WTC11 (cell line): ENCODE data around the gene GNG8. TPM values are rescaled to one million over a fixed set of nuclear protein-coding genes. Genes with fewer than 3 reads are reported as not detected.

Experiments used
- ATAC-seq: fragments of 200-7000 bp; cut with Tn5 transposase; 2 replicates; pipeline ENCODE4 v1.10.0; 2021; ENCODE audit warnings: mild to moderate bottlenecking, moderate library complexity
- CTCF ChIA-PET: fragments of 300-600 bp; sonication (Branson Sonifier 250); formaldehyde crosslinking; loops from one replicate; lab custom pipeline; 2021; ENCODE audit warnings: antibody characterized with exemption; lab: Charles Lee
- POLR2A ChIA-PET: fragments of 350-600 bp; sonication (Branson Sonifier 250); formaldehyde crosslinking; loops from one replicate; lab custom pipeline; 2021; ENCODE audit warnings: antibody characterized with exemption; lab: Charles Lee
- DNase-seq: peaks from one replicate; pipeline ENCODE4 v3.0.0; 2021; ENCODE audit warnings: low spot score
- H3K27ac Mint-ChIP-seq: 2 replicates; pipeline ENCODE4 v1.8.0; 2021; ENCODE audit warnings: mixed read lengths
- H3K27me3 Mint-ChIP-seq: 2 replicates; pipeline ENCODE4 v1.8.0; 2021; ENCODE audit warnings: low read depth, mild to moderate bottlenecking, moderate library complexity, mixed read lengths
- H3K36me3 Mint-ChIP-seq: 2 replicates; pipeline ENCODE4 v1.8.0; 2021; ENCODE audit warnings: mixed read lengths
- H3K4me1 Mint-ChIP-seq: 2 replicates; pipeline ENCODE4 v1.8.0; 2022; ENCODE audit warnings: mixed read lengths
- H3K4me3 Mint-ChIP-seq: 2 replicates; pipeline ENCODE4 v1.8.0; 2021; ENCODE audit warnings: mild to moderate bottlenecking, moderate library complexity, mixed read lengths
- H3K9me3 Mint-ChIP-seq: 2 replicates; pipeline ENCODE4 v1.8.0; 2021; ENCODE audit warnings: mixed read lengths
- CBFB ChIP-seq: sonication (generic); formaldehyde crosslinking; IDR thresholded peaks from 2 replicates; pipeline ENCODE4 v1.8.1; 2022; ENCODE audit warnings: mild to moderate bottlenecking, low read depth, missing genetic modification reagents
- FOXJ3 ChIP-seq: sonication (generic); formaldehyde crosslinking; IDR thresholded peaks from 2 replicates; pipeline ENCODE4 v1.9.0; 2021; ENCODE audit warnings: missing genetic modification reagents, mild to moderate bottlenecking, borderline replicate concordance
- GABPB1 ChIP-seq: sonication (generic); formaldehyde crosslinking; IDR thresholded peaks from 2 replicates; pipeline ENCODE4 v1.8.1; 2023; ENCODE audit warnings: mild to moderate bottlenecking, missing genetic modification reagents
- HMGA2 ChIP-seq: fragments of 250-450 bp; sonication (Bioruptor Pico); IDR thresholded peaks from 2 replicates; pipeline ENCODE4 v1.4.0; 2021; ENCODE audit warnings: mild to moderate bottlenecking, moderate library complexity
- JUN ChIP-seq: sonication (generic); formaldehyde crosslinking; IDR thresholded peaks from 2 replicates; pipeline ENCODE4 v1.8.0; 2023; ENCODE audit warnings: mild to moderate bottlenecking, missing genetic modification reagents
- KAT7 ChIP-seq: sonication (generic); formaldehyde crosslinking; IDR thresholded peaks from 2 replicates; pipeline ENCODE4 v1.8.1; 2023; ENCODE audit warnings: missing genetic modification reagents, mild to moderate bottlenecking, borderline replicate concordance
- NR1H2 ChIP-seq: sonication (generic); formaldehyde crosslinking; IDR thresholded peaks from 2 replicates; pipeline ENCODE4 v1.9.0; 2021; ENCODE audit warnings: mild to moderate bottlenecking, moderate library complexity, missing genetic modification reagents
- SMAD4 ChIP-seq: sonication (generic); formaldehyde crosslinking; IDR thresholded peaks from 2 replicates; pipeline ENCODE4 v1.8.0; 2022; ENCODE audit warnings: mild to moderate bottlenecking, missing genetic modification reagents
- SP1 ChIP-seq: sonication (generic); formaldehyde crosslinking; conservative IDR thresholded peaks from 2 replicates; pipeline ENCODE4 v1.8.1; 2022; ENCODE audit warnings: missing genetic modification reagents
- TP53 ChIP-seq: sonication (generic); formaldehyde crosslinking; IDR thresholded peaks from 2 replicates; pipeline ENCODE4 v1.8.1; 2023; ENCODE audit warnings: mild to moderate bottlenecking, missing genetic modification reagents
- ZBTB21 ChIP-seq: sonication (generic); formaldehyde crosslinking; IDR thresholded peaks from 2 replicates; pipeline ENCODE4 v1.8.1; 2023; ENCODE audit warnings: mild to moderate bottlenecking, missing genetic modification reagents, borderline replicate concordance
- ZNF263 ChIP-seq: sonication (generic); formaldehyde crosslinking; IDR thresholded peaks from 2 replicates; pipeline ENCODE4 v1.8.1; 2022; ENCODE audit warnings: low read depth, mild to moderate bottlenecking, moderate library complexity, missing genetic modification reagents
- ZNF671 ChIP-seq: fragments of 250-450 bp; sonication (Bioruptor Pico); IDR thresholded peaks from 2 replicates; pipeline ENCODE4 v1.8.0; 2021; ENCODE audit warnings: mild to moderate bottlenecking
- total RNA-seq: library from RNA; stranded (reverse); gene quantifications from 3 replicates; pipeline ENCODE4 v1.2.3, GENCODE V29; 2021
- TF ChIP-seq, protein P1 (sequence below): sonication (generic); formaldehyde crosslinking; IDR thresholded peaks from 2 replicates; pipeline ENCODE4 v1.8.1; 2022; ENCODE audit warnings: mild to moderate bottlenecking, moderate library complexity, missing genetic modification reagents
- TF ChIP-seq, protein P2 (sequence below): sonication (generic); formaldehyde crosslinking; IDR thresholded peaks from 2 replicates; pipeline ENCODE4 v1.8.0; 2022; ENCODE audit warnings: missing genetic modification reagents
- TF ChIP-seq, protein P3 (sequence below): sonication (generic); formaldehyde crosslinking; IDR thresholded peaks from 2 replicates; pipeline ENCODE4 v1.8.0; 2022; ENCODE audit warnings: mild to moderate bottlenecking, missing genetic modification reagents
- TF ChIP-seq, protein P4 (sequence below): sonication (generic); formaldehyde crosslinking; IDR thresholded peaks from 2 replicates; pipeline ENCODE4 v1.8.0; 2023; ENCODE audit warnings: missing genetic modification reagents, mild to moderate bottlenecking, borderline replicate concordance

The GNG8 gene
- total RNA-seq, 1 experiment from 2014 or later = not detected

DNA sequence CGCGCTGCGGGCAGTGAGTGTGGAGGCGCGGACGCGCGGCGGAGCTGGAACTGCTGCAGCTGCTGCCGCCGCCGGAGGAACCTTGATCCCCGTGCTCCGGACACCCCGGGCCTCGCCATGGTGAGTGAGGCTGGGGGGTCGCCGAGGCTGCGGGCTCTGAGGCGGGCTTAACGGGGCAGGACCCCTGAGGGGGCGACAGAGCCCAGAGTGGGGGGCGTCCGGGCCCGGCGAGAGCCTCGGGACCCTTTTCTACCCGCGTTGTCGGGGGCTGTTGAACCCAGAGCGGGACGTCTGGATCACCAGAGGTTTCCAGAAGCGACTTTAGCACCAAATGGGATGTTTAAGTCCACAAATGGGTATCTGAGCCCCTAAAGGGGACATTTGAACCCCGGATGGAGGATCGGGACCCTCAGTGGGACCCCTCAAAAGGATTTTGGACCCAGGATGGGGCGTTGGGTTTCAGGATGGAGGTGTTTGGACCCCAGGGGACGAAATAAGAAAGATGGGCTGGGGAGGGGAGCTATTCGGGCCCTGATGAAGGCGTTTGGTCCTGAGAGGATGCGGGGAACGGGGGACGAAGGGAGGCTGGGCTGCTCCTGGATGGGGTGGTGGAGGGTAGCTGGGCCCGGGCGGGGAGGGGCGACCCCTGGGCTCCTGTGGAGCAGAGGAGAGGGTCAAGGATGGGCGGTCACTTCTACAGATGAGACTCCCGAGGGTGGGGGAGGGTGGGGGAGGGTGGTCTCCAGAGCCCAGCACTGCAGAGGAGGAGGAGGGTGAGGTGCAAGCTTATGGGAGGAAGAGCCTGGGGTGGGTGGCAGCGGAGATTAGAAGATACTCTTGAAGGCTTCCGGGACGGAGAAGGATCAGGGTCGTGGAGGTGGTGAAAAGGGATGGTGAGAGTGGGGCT, 34.4 kb downstream of the GNG8 start, which contains the start of gene CALM3:
CALM3 (plus strand) TSS at position 13 of the 907 bp plus-strand sequence; CDS start at position 118, 105 bp downstream.
- Mint-ChIP-seq H3K36me3 (peaks cover 8% of the 10 kb centered on the region), H3K4me3 (peak within 1 kb of the TSS; percentile 88), H3K27me3 (no peaks in the 10 kb centered on the region; the same call in 1 of the 2 replicates), H3K27ac (peak within 1 kb of the TSS; percentile 100), H3K9me3 (peaks cover 11% of the 10 kb centered on the region), H3K4me1 (peaks cover 27% of the 10 kb centered on the region)
- ChIA-PET POLR2A (interaction anchor here (0.6 to 1.3 kb wide), 12 partner anchors 9 to 198 kb away, joined by 3 to 9 read pairs (median 4); no protein-coding TSS in a partner anchor), CTCF (interaction anchor here (0.6 to 6.1 kb wide), 18 partner anchors 10 to 785 kb away, joined by 3 to 53 read pairs (median 6); partner anchors contain the start of genes CCDC8, DACT3 and PPP5C)
- ATAC-seq (no peak), DNase-seq (no peak)
- TF ChIP-seq ZNF671 (CRISPR knock-in tag) (no peak), KAT7 (0 out of 2 replicates have a peak, but pooled peaks have one; percentile 35), TP53 (CRISPR knock-in tag) (0 out of 2 replicates have a peak, but pooled peaks have one; percentile 13), ZBTB21 (no peak), GABPB1 (CRISPR knock-in tag) (0 out of 2 replicates have a peak, but pooled peaks have one; percentile 5)
- TF ChIP-seq, protein P1, sequence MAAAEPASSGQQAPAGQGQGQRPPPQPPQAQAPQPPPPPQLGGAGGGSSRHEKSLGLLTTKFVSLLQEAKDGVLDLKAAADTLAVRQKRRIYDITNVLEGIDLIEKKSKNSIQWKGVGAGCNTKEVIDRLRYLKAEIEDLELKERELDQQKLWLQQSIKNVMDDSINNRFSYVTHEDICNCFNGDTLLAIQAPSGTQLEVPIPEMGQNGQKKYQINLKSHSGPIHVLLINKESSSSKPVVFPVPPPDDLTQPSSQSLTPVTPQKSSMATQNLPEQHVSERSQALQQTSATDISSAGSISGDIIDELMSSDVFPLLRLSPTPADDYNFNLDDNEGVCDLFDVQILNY (CRISPR knock-in tag) = peak; percentile 8; the same call in 1 of the 2 replicates

DNA sequence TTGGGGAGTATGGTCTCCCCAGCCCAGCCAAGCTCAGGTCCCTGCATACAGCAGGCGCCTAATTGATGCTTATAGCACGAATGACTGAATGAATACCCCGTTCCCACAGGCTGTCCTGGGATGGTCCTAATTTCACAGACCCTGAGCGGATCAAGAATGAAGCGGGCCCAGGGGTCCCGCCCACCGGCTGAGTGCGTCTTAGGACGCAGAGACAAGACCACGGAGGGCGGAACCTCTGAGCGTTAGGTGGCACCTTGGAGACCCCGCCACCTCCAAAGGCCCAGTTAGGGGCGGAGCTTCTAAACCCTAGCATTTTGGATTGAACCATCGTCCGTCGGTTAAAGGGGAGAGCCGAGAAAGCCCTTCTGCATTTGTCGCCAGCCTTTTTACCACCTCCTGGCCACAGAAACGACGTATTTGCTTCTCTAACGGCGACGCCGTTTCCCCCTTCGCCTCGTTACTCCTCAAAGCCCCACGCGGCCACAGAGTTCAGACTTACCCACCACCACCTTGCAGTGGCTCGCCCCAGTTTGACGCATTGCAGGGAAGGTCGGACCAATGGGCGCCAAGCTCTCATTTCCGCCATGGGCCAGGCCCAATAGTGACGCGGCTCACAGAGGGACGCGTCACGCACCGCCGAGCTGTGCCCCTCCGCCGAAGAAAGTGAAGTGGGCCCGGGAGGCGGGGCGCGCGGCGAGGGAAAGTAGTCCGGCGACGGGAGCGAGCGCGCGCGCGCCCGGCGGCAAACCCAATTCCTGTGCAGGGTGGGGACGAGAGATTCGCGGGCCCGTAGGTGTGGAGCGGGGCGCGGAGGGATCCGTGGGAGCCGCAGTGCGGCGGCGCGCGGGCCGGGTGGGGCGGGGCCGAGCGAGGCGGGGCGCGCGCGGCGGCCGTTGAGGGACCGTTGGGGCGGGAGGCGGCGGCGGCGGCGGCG, 35.4 kb downstream of the GNG8 start:
- Mint-ChIP-seq H3K27ac (peak overlapping the region; percentile 100), H3K9me3 (peaks cover 11% of the 10 kb centered on the region), H3K27me3 (no peaks in the 10 kb centered on the region; the same call in 1 of the 2 replicates), H3K36me3 (peaks cover under 1% of the 10 kb centered on the region; the same call in 1 of the 2 replicates), H3K4me1 (peaks cover 27% of the 10 kb centered on the region), H3K4me3 (peak overlapping the region; percentile 88)
- CTCF ChIA-PET = interaction anchor here (0.6 to 6.1 kb wide), 23 partner anchors 10 to 784 kb away, joined by 3 to 53 read pairs (median 5); partner anchors contain the start of genes CCDC8, CCDC9, DACT3 and PPP5C
- DNase-seq = peak; percentile 96
- POLR2A ChIA-PET = interaction anchor here (0.5 to 1.3 kb wide), 16 partner anchors 10 to 340 kb away, joined by 3 to 9 read pairs (median 4); no protein-coding TSS in a partner anchor
- ATAC-seq = peak; percentile 89
- TF ChIP-seq SMAD4 (CRISPR knock-in tag) = no peak
- no peak for TF ChIP-seq FOXJ3 (CRISPR knock-in tag)
- no peak for TF ChIP-seq NR1H2 (CRISPR knock-in tag)
- no peak for TF ChIP-seq CBFB (CRISPR knock-in tag)
- no peak for TF ChIP-seq ZNF671 (CRISPR knock-in tag)
- TF ChIP-seq, protein P2, sequence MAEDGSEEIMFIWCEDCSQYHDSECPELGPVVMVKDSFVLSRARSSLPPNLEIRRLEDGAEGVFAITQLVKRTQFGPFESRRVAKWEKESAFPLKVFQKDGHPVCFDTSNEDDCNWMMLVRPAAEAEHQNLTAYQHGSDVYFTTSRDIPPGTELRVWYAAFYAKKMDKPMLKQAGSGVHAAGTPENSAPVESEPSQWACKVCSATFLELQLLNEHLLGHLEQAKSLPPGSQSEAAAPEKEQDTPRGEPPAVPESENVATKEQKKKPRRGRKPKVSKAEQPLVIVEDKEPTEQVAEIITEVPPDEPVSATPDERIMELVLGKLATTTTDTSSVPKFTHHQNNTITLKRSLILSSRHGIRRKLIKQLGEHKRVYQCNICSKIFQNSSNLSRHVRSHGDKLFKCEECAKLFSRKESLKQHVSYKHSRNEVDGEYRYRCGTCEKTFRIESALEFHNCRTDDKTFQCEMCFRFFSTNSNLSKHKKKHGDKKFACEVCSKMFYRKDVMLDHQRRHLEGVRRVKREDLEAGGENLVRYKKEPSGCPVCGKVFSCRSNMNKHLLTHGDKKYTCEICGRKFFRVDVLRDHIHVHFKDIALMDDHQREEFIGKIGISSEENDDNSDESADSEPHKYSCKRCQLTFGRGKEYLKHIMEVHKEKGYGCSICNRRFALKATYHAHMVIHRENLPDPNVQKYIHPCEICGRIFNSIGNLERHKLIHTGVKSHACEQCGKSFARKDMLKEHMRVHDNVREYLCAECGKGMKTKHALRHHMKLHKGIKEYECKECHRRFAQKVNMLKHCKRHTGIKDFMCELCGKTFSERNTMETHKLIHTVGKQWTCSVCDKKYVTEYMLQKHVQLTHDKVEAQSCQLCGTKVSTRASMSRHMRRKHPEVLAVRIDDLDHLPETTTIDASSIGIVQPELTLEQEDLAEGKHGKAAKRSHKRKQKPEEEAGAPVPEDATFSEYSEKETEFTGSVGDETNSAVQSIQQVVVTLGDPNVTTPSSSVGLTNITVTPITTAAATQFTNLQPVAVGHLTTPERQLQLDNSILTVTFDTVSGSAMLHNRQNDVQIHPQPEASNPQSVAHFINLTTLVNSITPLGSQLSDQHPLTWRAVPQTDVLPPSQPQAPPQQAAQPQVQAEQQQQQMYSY = no peak
- TF ChIP-seq ZNF263 (CRISPR knock-in tag) = no peak
- TF ChIP-seq HMGA2 (CRISPR knock-in tag) = peak; percentile 4; the same call in 1 of the 2 replicates
- TF ChIP-seq, protein P3, sequence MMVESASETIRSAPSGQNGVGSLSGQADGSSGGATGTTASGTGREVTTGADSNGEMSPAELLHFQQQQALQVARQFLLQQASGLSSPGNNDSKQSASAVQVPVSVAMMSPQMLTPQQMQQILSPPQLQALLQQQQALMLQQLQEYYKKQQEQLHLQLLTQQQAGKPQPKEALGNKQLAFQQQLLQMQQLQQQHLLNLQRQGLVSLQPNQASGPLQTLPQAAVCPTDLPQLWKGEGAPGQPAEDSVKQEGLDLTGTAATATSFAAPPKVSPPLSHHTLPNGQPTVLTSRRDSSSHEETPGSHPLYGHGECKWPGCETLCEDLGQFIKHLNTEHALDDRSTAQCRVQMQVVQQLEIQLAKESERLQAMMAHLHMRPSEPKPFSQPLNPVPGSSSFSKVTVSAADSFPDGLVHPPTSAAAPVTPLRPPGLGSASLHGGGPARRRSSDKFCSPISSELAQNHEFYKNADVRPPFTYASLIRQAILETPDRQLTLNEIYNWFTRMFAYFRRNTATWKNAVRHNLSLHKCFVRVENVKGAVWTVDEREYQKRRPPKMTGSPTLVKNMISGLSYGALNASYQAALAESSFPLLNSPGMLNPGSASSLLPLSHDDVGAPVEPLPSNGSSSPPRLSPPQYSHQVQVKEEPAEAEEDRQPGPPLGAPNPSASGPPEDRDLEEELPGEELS (CRISPR knock-in tag) = peak; percentile 30; the same call in 1 of the 2 replicates
- TF ChIP-seq, protein P4, sequence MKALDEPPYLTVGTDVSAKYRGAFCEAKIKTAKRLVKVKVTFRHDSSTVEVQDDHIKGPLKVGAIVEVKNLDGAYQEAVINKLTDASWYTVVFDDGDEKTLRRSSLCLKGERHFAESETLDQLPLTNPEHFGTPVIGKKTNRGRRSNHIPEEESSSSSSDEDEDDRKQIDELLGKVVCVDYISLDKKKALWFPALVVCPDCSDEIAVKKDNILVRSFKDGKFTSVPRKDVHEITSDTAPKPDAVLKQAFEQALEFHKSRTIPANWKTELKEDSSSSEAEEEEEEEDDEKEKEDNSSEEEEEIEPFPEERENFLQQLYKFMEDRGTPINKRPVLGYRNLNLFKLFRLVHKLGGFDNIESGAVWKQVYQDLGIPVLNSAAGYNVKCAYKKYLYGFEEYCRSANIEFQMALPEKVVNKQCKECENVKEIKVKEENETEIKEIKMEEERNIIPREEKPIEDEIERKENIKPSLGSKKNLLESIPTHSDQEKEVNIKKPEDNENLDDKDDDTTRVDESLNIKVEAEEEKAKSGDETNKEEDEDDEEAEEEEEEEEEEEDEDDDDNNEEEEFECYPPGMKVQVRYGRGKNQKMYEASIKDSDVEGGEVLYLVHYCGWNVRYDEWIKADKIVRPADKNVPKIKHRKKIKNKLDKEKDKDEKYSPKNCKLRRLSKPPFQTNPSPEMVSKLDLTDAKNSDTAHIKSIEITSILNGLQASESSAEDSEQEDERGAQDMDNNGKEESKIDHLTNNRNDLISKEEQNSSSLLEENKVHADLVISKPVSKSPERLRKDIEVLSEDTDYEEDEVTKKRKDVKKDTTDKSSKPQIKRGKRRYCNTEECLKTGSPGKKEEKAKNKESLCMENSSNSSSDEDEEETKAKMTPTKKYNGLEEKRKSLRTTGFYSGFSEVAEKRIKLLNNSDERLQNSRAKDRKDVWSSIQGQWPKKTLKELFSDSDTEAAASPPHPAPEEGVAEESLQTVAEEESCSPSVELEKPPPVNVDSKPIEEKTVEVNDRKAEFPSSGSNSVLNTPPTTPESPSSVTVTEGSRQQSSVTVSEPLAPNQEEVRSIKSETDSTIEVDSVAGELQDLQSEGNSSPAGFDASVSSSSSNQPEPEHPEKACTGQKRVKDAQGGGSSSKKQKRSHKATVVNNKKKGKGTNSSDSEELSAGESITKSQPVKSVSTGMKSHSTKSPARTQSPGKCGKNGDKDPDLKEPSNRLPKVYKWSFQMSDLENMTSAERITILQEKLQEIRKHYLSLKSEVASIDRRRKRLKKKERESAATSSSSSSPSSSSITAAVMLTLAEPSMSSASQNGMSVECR (CRISPR knock-in tag) = 0 out of 2 replicates have a peak, but pooled peaks have one; percentile 46
- TF ChIP-seq SP1 (CRISPR knock-in tag) = peak; percentile 99
- no peak for TF ChIP-seq ZBTB21
- no peak for TF ChIP-seq JUN
